Frontal cortex (tissue), 4 donors: Measurements from ENCODE around the gene SGMS1. TPM values are rescaled to one million over a fixed set of nuclear protein-coding genes. Genes with fewer than 3 reads are reported as not detected.
"Not testable (repeated sequence)": the region's sequence is repeated elsewhere in the genome, so short reads cannot be mapped to it uniquely, and the experiment has no call there.

Experiments used
- DNase-seq, 2 donors: peaks; one replicate each; pipeline ENCODE4 v3.0.0; 2012; ENCODE audit warnings: low spot score in 2 of 2
- FAIRE-seq: peaks from 2 replicates; lab custom pipeline; 2012; peaks lifted over from hg19 to GRCh38; lab: Jason Lieb, UNC
- total RNA-seq: library from RNA; depleted of rRNA; stranded (reverse); fragments of >200 nt; gene quantifications from one replicate; pipeline ENCODE4 v1.2.3, GENCODE V29; 2014
- donor health status: control.
- donor health status: control.
- donor health status: control.

Gene SGMS1
- total RNA-seq, 1 donor from 2014 or later, result 35.1 TPM

- DNase-seq (no peak), FAIRE-seq (no peak)
These were observed 58.3 kb downstream of the SGMS1 start for GRCh38 chr10:50565301-50566083.

GRCh38 chr10:50563906-50564305 lies 59.9 kb downstream of the SGMS1 start:
- FAIRE-seq (no peak), DNase-seq (no peak)

- DNase-seq (no peak), FAIRE-seq (no peak)
These were observed 61.9 kb downstream of the SGMS1 start for GRCh38 chr10:50561816-50562215.

- DNase-seq (peak; percentile 39 to 50), FAIRE-seq (no peak)
These were observed 62.5 kb downstream of the SGMS1 start for GRCh38 chr10:50561266-50561665.

GRCh38 chr10:50560370-50560769 lies 63.4 kb downstream of the SGMS1 start:
- FAIRE-seq (peak; percentile 99), DNase-seq (no peak)

GRCh38 chr10:50558371-50558770 lies 65.4 kb downstream of the SGMS1 start:
- DNase-seq (no peak), FAIRE-seq (no peak)

- DNase-seq, result no peak
- peak; percentile 15 for FAIRE-seq
These were observed 66.5 kb downstream of the SGMS1 start for GRCh38 chr10:50557130-50557682.

- no peak for DNase-seq
- no peak for FAIRE-seq
These were observed 67.3 kb downstream of the SGMS1 start for GRCh38 chr10:50556237-50557120.

GRCh38 chr10:50554995-50555568 lies 68.7 kb downstream of the SGMS1 start:
- DNase-seq (no peak), FAIRE-seq (no peak)

- DNase-seq (no peak), FAIRE-seq (no peak)
These were observed 69.3 kb downstream of the SGMS1 start for GRCh38 chr10:50554376-50554994.

- no peak for FAIRE-seq
- no peak for DNase-seq
These were observed 70.8 kb downstream of the SGMS1 start for GRCh38 chr10:50552771-50553535.

- DNase-seq (no peak), FAIRE-seq (no peak)
These were observed 71.4 kb downstream of the SGMS1 start for GRCh38 chr10:50552308-50552707.

- no peak for FAIRE-seq
- no peak for DNase-seq
These were observed 71.9 kb downstream of the SGMS1 start for GRCh38 chr10:50551894-50552293.

- DNase-seq, result no peak
- FAIRE-seq, result no peak
These were observed 73.4 kb downstream of the SGMS1 start for GRCh38 chr10:50550291-50550839.

- DNase-seq, FAIRE-seq: not testable (repeated sequence)
These were observed 74.6 kb downstream of the SGMS1 start for GRCh38 chr10:50549186-50549585.

- not testable (repeated sequence) for DNase-seq, FAIRE-seq
These were observed 75.3 kb downstream of the SGMS1 start for GRCh38 chr10:50548481-50548880.

- not testable (repeated sequence) for FAIRE-seq, DNase-seq
These were observed 77.5 kb downstream of the SGMS1 start for GRCh38 chr10:50546287-50546686.

- no peak for DNase-seq
- no peak for FAIRE-seq
These were observed 77.9 kb downstream of the SGMS1 start for GRCh38 chr10:50545846-50546245.
